IMR-90 (cell line): ENCODE measurements around the gene TEX2. TPM values are rescaled to one million over a fixed set of nuclear protein-coding genes. Genes with fewer than 3 reads are reported as not detected.

Experiments used
- ATAC-seq: fragments of 200-7000 bp; cut with Tn5 transposase; 2 replicates; pipeline ENCODE4 v1.9.1; 2020; ENCODE audit warnings: low read depth, mild to moderate bottlenecking, moderate library complexity
- BruUV-seq: library from RNA; stranded (reverse); fragments of 400-500 nt; replicated peaks from 2 replicates; lab custom pipeline; 2021; lab: Mats Ljungman, UMichigan
- CTCF ChIA-PET: fragments of 300-600 bp; formaldehyde crosslinking; extraction: SDS; loops from one replicate; lab custom pipeline; 2021; ENCODE audit warnings: antibody characterized with exemption; lab: Yijun Ruan, JAX
- POLR2A ChIA-PET: fragments of 300-600 bp; sonication (Branson Sonifier 250); formaldehyde crosslinking; loops from one replicate; lab custom pipeline; 2022; ENCODE audit warnings: antibody characterized with exemption; ENCODE audit not compliant: unreplicated experiment; lab: Charles Lee
- DNase-seq: peaks from one replicate; pipeline ENCODE4 v3.0.0; 2013
- H2AFZ ChIP-seq: replicated peaks from 2 replicates; pipeline ENCODE3; 2013; ENCODE audit warnings: low read length, mild to moderate bottlenecking; ENCODE audit not compliant: poor library complexity
- H2AK5ac ChIP-seq: 2 replicates; pipeline ENCODE4 v1.6.1; 2013; ENCODE audit warnings: low read depth, low read length, inconsistent platforms
- H2AK9ac ChIP-seq: replicated peaks from 2 replicates; pipeline ENCODE3; 2013; ENCODE audit warnings: mild to moderate bottlenecking, low read depth, low read length, moderate library complexity; ENCODE audit not compliant: poor library complexity
- H2BK120ac ChIP-seq: 2 replicates; pipeline ENCODE4 v1.6.1; 2013; ENCODE audit warnings: low read depth, low read length, inconsistent platforms
- H2BK15ac ChIP-seq: 3 replicates; pipeline ENCODE4 v1.6.1; 2013; ENCODE audit warnings: low read depth, low read length, inconsistent platforms
- H2BK20ac ChIP-seq: 2 replicates; pipeline ENCODE4 v1.6.1; 2013; ENCODE audit warnings: low read depth, mild to moderate bottlenecking, inconsistent platforms, low read length, moderate library complexity
- H2BK5ac ChIP-seq: 2 replicates; pipeline ENCODE4 v1.6.1; 2013; ENCODE audit warnings: mild to moderate bottlenecking, low read depth, low read length, inconsistent platforms; ENCODE audit not compliant: poor library complexity, severe bottlenecking
- H3K14ac ChIP-seq: replicated peaks from 2 replicates; pipeline ENCODE4 v1.6.1; 2013; ENCODE audit warnings: low read depth, low read length, inconsistent platforms
- H3K18ac ChIP-seq: 2 replicates; pipeline ENCODE4 v1.6.1; 2013; ENCODE audit warnings: low read depth, low read length, control low read depth
- H3K23ac ChIP-seq: 2 replicates; pipeline ENCODE4 v1.6.1; 2013; ENCODE audit warnings: low read depth, low read length, inconsistent platforms
- H3K27ac ChIP-seq: 2 replicates; pipeline ENCODE4 v1.5.1; 2013; ENCODE audit warnings: mild to moderate bottlenecking, control low read depth, low read length; ENCODE audit not compliant: insufficient read depth
- H3K27me3 ChIP-seq: 2 replicates; pipeline ENCODE4 v1.6.1; 2013; ENCODE audit warnings: low read length; ENCODE audit not compliant: control insufficient read depth, insufficient read depth
- H3K36me3 ChIP-seq: 2 replicates; pipeline ENCODE4 v1.6.1; 2013; ENCODE audit warnings: low read length, mixed read lengths; ENCODE audit not compliant: control insufficient read depth, insufficient read depth
- H3K4ac ChIP-seq: 2 replicates; pipeline ENCODE4 v1.6.1; 2013; ENCODE audit warnings: low read depth, low read length, inconsistent platforms
- H3K4me1 ChIP-seq: 2 replicates; pipeline ENCODE4 v1.6.1; 2013; ENCODE audit warnings: low read length, mixed read lengths; ENCODE audit not compliant: control insufficient read depth, insufficient read depth
- H3K4me2 ChIP-seq: 2 replicates; pipeline ENCODE4 v1.6.1; 2013; ENCODE audit warnings: low read depth, mild to moderate bottlenecking, control low read depth, low read length, moderate library complexity
- H3K4me3 ChIP-seq: 2 replicates; pipeline ENCODE4 v1.5.1; 2013; ENCODE audit warnings: low read depth, mild to moderate bottlenecking, control low read depth, low read length, moderate library complexity; ENCODE audit not compliant: insufficient read depth
- H3K56ac ChIP-seq: 2 replicates; pipeline ENCODE4 v1.6.1; 2013; ENCODE audit warnings: low read length, inconsistent platforms; ENCODE audit not compliant: insufficient read depth; ENCODE audit errors: extremely low read depth
- H3K79me1 ChIP-seq, 2 experiments: 2 replicates each; pipeline ENCODE4 v1.6.1; 2013; ENCODE audit warnings: low read length in 2 of 2, inconsistent platforms in 1 of 2, low read depth in 1 of 2
- H3K9ac ChIP-seq: 2 replicates; pipeline ENCODE4 v1.6.1; 2013; ENCODE audit warnings: low read depth, low read length, control low read depth
- H3K9me1 ChIP-seq: 2 replicates; pipeline ENCODE4 v1.6.1; 2013; ENCODE audit warnings: low read length, inconsistent platforms; ENCODE audit not compliant: insufficient read depth
- H3K9me3 ChIP-seq: 2 replicates; pipeline ENCODE4 v1.6.1; 2013; ENCODE audit warnings: low read length; ENCODE audit not compliant: control insufficient read depth, insufficient read depth
- H4K20me1 ChIP-seq: 2 replicates; pipeline ENCODE4 v1.6.1; 2013; ENCODE audit warnings: low read length, inconsistent platforms; ENCODE audit not compliant: insufficient read depth
- H4K5ac ChIP-seq: 2 replicates; pipeline ENCODE4 v1.6.1; 2013; ENCODE audit warnings: mild to moderate bottlenecking, low read depth, low read length, control low read depth
- H4K8ac ChIP-seq, 2 experiments: 2 replicates each; pipeline ENCODE4 v1.6.1; 2013; ENCODE audit warnings: low read depth in 2 of 2, low read length in 2 of 2, control low read depth in 1 of 2, inconsistent platforms in 1 of 2
- H4K91ac ChIP-seq: 2 replicates; pipeline ENCODE4 v1.6.1; 2013; ENCODE audit warnings: low read depth, low read length, inconsistent platforms; ENCODE audit not compliant: insufficient read depth
- BHLHE40 ChIP-seq: fragments of 150-350 bp; IDR thresholded peaks from 2 replicates; pipeline ENCODE4 v1.6.1; 2016; ENCODE audit warnings: mild to moderate bottlenecking, low read depth, low read length
- CEBPB ChIP-seq: IDR thresholded peaks from 2 replicates; pipeline ENCODE4 v1.6.1; 2012; ENCODE audit warnings: low read depth, low read length, improper control_type of control experiment
- CHD1 ChIP-seq: IDR thresholded peaks from 2 replicates; pipeline ENCODE4 v1.6.1; 2012; ENCODE audit warnings: low read depth, low read length, improper control_type of control experiment
- FOS ChIP-seq: fragments of 150-350 bp; IDR thresholded peaks from 2 replicates; pipeline ENCODE4 v1.6.1; 2016; ENCODE audit warnings: low read depth, low read length
- MAFK ChIP-seq: IDR thresholded peaks from 2 replicates; pipeline ENCODE4 v1.6.1; 2012; ENCODE audit warnings: low read depth, low read length, improper control_type of control experiment
- MAZ ChIP-seq: IDR thresholded peaks from 2 replicates; pipeline ENCODE4 v1.6.1; 2012; ENCODE audit warnings: low read depth, mild to moderate bottlenecking, low read length, improper control_type of control experiment, moderate library complexity, borderline replicate concordance
- MXI1 ChIP-seq: IDR thresholded peaks from 2 replicates; pipeline ENCODE4 v1.6.1; 2012; ENCODE audit warnings: low read depth, mild to moderate bottlenecking, low read length, moderate library complexity, borderline replicate concordance
- NFE2L2 ChIP-seq: fragments of 150-350 bp; IDR thresholded peaks from 2 replicates; pipeline ENCODE4 v1.6.1; 2016; ENCODE audit warnings: low read depth, mild to moderate bottlenecking, low read length
- POLR2A ChIP-seq: IDR thresholded peaks from 2 replicates; pipeline ENCODE4 v1.6.1; 2012; ENCODE audit warnings: mild to moderate bottlenecking, low read depth, low read length
- RAD21 ChIP-seq: IDR thresholded peaks from 2 replicates; pipeline ENCODE4 v1.6.1; 2012; ENCODE audit warnings: low read length, improper control_type of control experiment
- RCOR1 ChIP-seq: IDR thresholded peaks from 2 replicates; pipeline ENCODE4 v1.6.1; 2012; ENCODE audit warnings: mild to moderate bottlenecking, low read length, improper control_type of control experiment; ENCODE audit not compliant: insufficient replicate concordance
- RFX5 ChIP-seq: IDR thresholded peaks from 2 replicates; pipeline ENCODE4 v1.8.0; 2012; ENCODE audit warnings: low read depth, mild to moderate bottlenecking, low read length, moderate library complexity
- SMC3 ChIP-seq: fragments of 150-350 bp; IDR thresholded peaks from 2 replicates; pipeline ENCODE4 v1.6.1; 2016; ENCODE audit warnings: low read depth, mild to moderate bottlenecking, antibody characterized with exemption, low read length, moderate library complexity
- USF2 ChIP-seq: fragments of 150-350 bp; IDR thresholded peaks from 2 replicates; pipeline ENCODE4 v1.6.1; 2017; ENCODE audit warnings: mild to moderate bottlenecking, antibody characterized with exemption, low read length, low read depth
- WGBS, 2 experiments: methylation state at CpG; one replicate each; pipeline versions ENCODE4 v1.1.5 to v1.1.7; 2013; ENCODE audit warnings: missing lambda C conversion rate in 2 of 2; ENCODE audit not compliant: insufficient read length in 1 of 2; ENCODE audit errors: extremely low coverage in 2 of 2; 5-methylcytosine and 5-hydroxymethylcytosine counted together
- dilution Hi-C: fragments of 300-500 bp; cut with HindIII; formaldehyde crosslinking; loops from one replicate; pipeline ENCODE4 v1.14.3; 2018; ENCODE audit warnings: low sequenced_read_pairs; ENCODE audit not compliant: unreplicated experiment
- in situ Hi-C: fragments of 300-500 bp; cut with MboI; formaldehyde crosslinking; loops from 3 replicates; pipeline ENCODE4 v1.14.3; 2019; ENCODE audit warnings: low sequenced_read_pairs, inconsistent platforms, mixed read lengths
- intact Hi-C: fragments of 100-400 bp; cut with micrococcal nuclease; formaldehyde crosslinking; loops from 2 replicates; pipeline ENCODE4 v1.10.0; 2022
- polyA plus RNA-seq, 3 experiments: library from polyadenylated mRNA; depleted of rRNA; stranded (reverse); fragments of >200 nt; gene quantifications; 2 replicates each; pipeline ENCODE4 v1.2.3, GENCODE V29; 2012; ENCODE audit warnings: low replicate concordance in 1 of 3
- total RNA-seq: library from RNA; depleted of rRNA; stranded (reverse); fragments of >200 nt; gene quantifications from 2 replicates; pipeline ENCODE4 v1.2.3, GENCODE V29; 2012
- TF ChIP-seq, protein P1 (sequence below): conservative IDR thresholded peaks from 2 replicates; pipeline ENCODE4 v1.5.1; 2012; ENCODE audit warnings: mild to moderate bottlenecking, low read depth, low read length, improper control_type of control experiment
- TF ChIP-seq, protein P2 (sequence below): fragments of 150-350 bp; IDR thresholded peaks from 2 replicates; pipeline ENCODE4 v1.6.1; 2016; ENCODE audit warnings: low read depth, mild to moderate bottlenecking, low read length, moderate library complexity, borderline replicate concordance

The TEX2 gene
- total and polyA plus RNA-seq, 2 of the 4 experiments (the other 2 are of a cell fraction) = 18.2 to 21.9 TPM

- DNase-seq (no peak), ATAC-seq (no peak)
- no peak for TF ChIP-seq RFX5
- TF ChIP-seq FOS = no peak
- TF ChIP-seq CHD1 = no peak
- TF ChIP-seq MAZ = no peak
- no peak for TF ChIP-seq RCOR1
- no peak for TF ChIP-seq RAD21
- no peak for TF ChIP-seq SMC3
- TF ChIP-seq MAFK = no peak
- TF ChIP-seq, protein P1, sequence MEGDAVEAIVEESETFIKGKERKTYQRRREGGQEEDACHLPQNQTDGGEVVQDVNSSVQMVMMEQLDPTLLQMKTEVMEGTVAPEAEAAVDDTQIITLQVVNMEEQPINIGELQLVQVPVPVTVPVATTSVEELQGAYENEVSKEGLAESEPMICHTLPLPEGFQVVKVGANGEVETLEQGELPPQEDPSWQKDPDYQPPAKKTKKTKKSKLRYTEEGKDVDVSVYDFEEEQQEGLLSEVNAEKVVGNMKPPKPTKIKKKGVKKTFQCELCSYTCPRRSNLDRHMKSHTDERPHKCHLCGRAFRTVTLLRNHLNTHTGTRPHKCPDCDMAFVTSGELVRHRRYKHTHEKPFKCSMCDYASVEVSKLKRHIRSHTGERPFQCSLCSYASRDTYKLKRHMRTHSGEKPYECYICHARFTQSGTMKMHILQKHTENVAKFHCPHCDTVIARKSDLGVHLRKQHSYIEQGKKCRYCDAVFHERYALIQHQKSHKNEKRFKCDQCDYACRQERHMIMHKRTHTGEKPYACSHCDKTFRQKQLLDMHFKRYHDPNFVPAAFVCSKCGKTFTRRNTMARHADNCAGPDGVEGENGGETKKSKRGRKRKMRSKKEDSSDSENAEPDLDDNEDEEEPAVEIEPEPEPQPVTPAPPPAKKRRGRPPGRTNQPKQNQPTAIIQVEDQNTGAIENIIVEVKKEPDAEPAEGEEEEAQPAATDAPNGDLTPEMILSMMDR = no peak
- TF ChIP-seq BHLHE40 = no peak
- no peak for TF ChIP-seq NFE2L2
- TF ChIP-seq, protein P2, sequence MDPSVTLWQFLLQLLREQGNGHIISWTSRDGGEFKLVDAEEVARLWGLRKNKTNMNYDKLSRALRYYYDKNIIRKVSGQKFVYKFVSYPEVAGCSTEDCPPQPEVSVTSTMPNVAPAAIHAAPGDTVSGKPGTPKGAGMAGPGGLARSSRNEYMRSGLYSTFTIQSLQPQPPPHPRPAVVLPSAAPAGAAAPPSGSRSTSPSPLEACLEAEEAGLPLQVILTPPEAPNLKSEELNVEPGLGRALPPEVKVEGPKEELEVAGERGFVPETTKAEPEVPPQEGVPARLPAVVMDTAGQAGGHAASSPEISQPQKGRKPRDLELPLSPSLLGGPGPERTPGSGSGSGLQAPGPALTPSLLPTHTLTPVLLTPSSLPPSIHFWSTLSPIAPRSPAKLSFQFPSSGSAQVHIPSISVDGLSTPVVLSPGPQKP = no peak
- no peak for TF ChIP-seq CEBPB
- TF ChIP-seq USF2 = no peak
- TF ChIP-seq POLR2A = no peak
- TF ChIP-seq MXI1 = no peak
- no peaks in the 10 kb centered on the region for H3K27me3 ChIP-seq
- H3K27ac ChIP-seq = no peak overlapping the region
- peaks cover 26% of the 10 kb centered on the region for H3K9me1 ChIP-seq
- peak overlapping the region; percentile 38 for H2AK5ac ChIP-seq
- H2AK9ac ChIP-seq = peak overlapping the region; percentile 7
- no peak overlapping the region for H3K4me2 ChIP-seq
- peak overlapping the region; percentile 65 for H4K5ac ChIP-seq
- peak overlapping the region; percentile 50; the same call in 1 of the 2 replicates for H2BK20ac ChIP-seq
- peak overlapping the region; percentile 40 for H2BK120ac ChIP-seq
- H2AFZ ChIP-seq = no peak overlapping the region
- H3K9ac ChIP-seq = no peak overlapping the region
- peak overlapping the region in 1 of 2 experiments; percentile 42; a peak in 2 of 4 replicates for H4K8ac ChIP-seq
- ChIA-PET CTCF (interaction anchor here (1.1 kb wide), 1 partner anchor 14 kb away, joined by 3 read pairs; no protein-coding TSS in a partner anchor), POLR2A (no interaction called here)
- H3K56ac ChIP-seq = no peak overlapping the region
- H3K4ac ChIP-seq = peak overlapping the region; percentile 56
- in situ Hi-C loops (no loop called here), intact Hi-C loops (no loop called here), dilution Hi-C loops (no loop called here)
- H3K36me3 ChIP-seq = peaks cover 8% of the 10 kb centered on the region; the same call in 1 of the 2 replicates
- peak overlapping the region; percentile 35; the same call in 1 of the 2 replicates for H3K23ac ChIP-seq
- H4K20me1 ChIP-seq = no peaks in the 10 kb centered on the region; the same call in 1 of the 2 replicates
- H3K4me3 ChIP-seq = no peak overlapping the region
- peak overlapping the region; percentile 20; the same call in 1 of the 2 replicates for H4K91ac ChIP-seq
- peaks cover 36% of the 10 kb centered on the region for H3K4me1 ChIP-seq
- H3K79me1 ChIP-seq = peaks cover 33 to 68% of the 10 kb centered on the region in 2 experiments
- 94% methylated on average over 3 of the region's 4 CpGs; no CpG with 5 or more reads in 1 of the 2 experiments for WGBS, 2 experiments
- peak overlapping the region; percentile 91 for H2BK5ac ChIP-seq
- H3K14ac ChIP-seq = peak overlapping the region; percentile 29; the same call in 1 of the 2 replicates
- no peaks in the 10 kb centered on the region for H3K9me3 ChIP-seq
- H2BK15ac ChIP-seq = peak overlapping the region; percentile 45; the same call in 1 of the 3 replicates
- H3K18ac ChIP-seq = peak overlapping the region; percentile 51
- BruUV-seq = no TSS peak
Observed at GRCh38 chr17:64214950-64215349, 48.1 kb downstream of the TEX2 start.
